ENCODE measurements around the gene PAAF1. TPM values are rescaled to one million over a fixed set of nuclear protein-coding genes. Genes with fewer than 3 reads are reported as not detected.

PAAF1 gene
- total RNA-seq, 4 donors from 2014 or later: 0.37 to 10.5 (median 6.4) TPM

DNA sequence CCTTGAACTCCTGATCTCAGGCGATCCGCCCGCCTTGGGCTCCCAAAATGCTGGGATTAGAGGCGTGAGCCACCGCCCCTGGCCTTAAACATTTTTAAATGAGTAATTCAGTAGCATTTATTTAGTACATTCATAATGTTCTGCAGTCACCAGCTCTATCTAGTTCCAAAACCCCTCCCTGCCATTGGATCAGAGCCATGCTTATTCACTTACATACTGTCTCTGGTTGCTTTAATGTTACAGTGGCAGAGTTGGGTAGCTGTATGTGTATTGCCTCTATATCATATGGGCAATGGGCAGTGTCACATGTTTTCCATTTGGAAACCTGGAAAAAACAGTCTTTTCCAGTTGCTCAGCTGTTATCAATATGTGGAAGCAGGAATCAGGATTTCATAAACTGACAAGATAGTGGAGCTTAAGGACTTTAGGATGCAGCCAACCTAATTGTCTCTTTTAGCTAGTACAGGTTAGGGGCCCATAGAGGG lies 10.7 kb upstream of the PAAF1 start:
- in situ Hi-C loops (cut with MboI; ENCODE audit: low pct_ligation_motif_present in 1 of 4, low pct_unique_long_range_greater_than_20kb in 1 of 4, low sequenced_read_pairs in 3 of 4): no loop called here
- no peaks in the 10 kb centered on the region for H3K27me3 ChIP-seq
- 80 to 87% methylated on average over 1 to 5 of the region's 5 CpGs for WGBS, 2 donors (ENCODE audit: low coverage in 1 of 2)
- no peaks in the 10 kb centered on the region for H3K9me3 ChIP-seq
- peak overlapping the region in 3 of 4 donors; percentile 34 to 53 (median 52) for H3K27ac ChIP-seq
- intact Hi-C loops (cut with DNase I; ENCODE audit: low total_unique reads): no loop called here
- no peak overlapping the region for H3K4me3 ChIP-seq
- DNase-seq: no peak
- peaks cover 0 to 37% (median 5%) of the 10 kb centered on the region in 4 donors for H3K4me1 ChIP-seq
- no peak for TF ChIP-seq POLR2AphosphoS5 (IDR thresholded peaks at IDR 0.05)
- TF ChIP-seq, protein P1, sequence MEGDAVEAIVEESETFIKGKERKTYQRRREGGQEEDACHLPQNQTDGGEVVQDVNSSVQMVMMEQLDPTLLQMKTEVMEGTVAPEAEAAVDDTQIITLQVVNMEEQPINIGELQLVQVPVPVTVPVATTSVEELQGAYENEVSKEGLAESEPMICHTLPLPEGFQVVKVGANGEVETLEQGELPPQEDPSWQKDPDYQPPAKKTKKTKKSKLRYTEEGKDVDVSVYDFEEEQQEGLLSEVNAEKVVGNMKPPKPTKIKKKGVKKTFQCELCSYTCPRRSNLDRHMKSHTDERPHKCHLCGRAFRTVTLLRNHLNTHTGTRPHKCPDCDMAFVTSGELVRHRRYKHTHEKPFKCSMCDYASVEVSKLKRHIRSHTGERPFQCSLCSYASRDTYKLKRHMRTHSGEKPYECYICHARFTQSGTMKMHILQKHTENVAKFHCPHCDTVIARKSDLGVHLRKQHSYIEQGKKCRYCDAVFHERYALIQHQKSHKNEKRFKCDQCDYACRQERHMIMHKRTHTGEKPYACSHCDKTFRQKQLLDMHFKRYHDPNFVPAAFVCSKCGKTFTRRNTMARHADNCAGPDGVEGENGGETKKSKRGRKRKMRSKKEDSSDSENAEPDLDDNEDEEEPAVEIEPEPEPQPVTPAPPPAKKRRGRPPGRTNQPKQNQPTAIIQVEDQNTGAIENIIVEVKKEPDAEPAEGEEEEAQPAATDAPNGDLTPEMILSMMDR (IDR thresholded peaks at IDR 0.05): no peak
- H3K36me3 ChIP-seq: peaks cover 0 to 13% (median 2%) of the 10 kb centered on the region in 4 donors

DNA sequence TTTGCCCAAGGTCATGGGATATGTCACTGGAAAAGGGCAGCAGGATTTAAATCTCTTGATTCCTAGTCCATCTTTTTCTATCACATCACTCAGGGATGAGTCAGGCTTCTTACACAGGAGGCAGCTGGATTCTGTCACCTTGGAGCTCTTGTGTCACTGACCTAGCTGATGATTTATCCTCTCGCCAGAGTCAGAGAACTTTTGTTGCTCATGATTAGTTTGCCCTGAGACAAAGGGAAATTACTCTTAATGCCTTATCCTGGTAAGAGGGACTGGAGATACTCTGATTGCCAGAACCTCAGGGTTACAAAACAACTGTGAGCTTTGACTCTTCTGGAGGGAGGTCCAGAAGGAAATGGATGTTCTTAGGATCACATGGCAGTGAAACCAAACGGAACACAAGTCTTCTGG lies 10.2 kb upstream of the PAAF1 start:
- 74% methylated on average over 2 of the region's 2 CpGs; no CpG with 5 or more reads in 1 of the 2 donors for WGBS, 2 donors (ENCODE audit: low coverage in 1 of 2)
- Histone ChIP-seq H3K27ac (peak overlapping the region; percentile 32 to 53 (median 43)), H3K4me1 (peaks cover 0 to 37% (median 5%) of the 10 kb centered on the region in 4 donors), H3K4me3 (no peak overlapping the region), H3K36me3 (peaks cover 0 to 13% (median 1%) of the 10 kb centered on the region in 4 donors), H3K9me3 (no peaks in the 10 kb centered on the region), H3K27me3 (no peaks in the 10 kb centered on the region)
- intact Hi-C loops (cut with DNase I; ENCODE audit: low total_unique reads): no loop called here
- TF ChIP-seq POLR2AphosphoS5 (IDR thresholded peaks at IDR 0.05): peak in 2 of 3 donors; percentile 74 to 83
- no peak for TF ChIP-seq POLR2A (IDR thresholded peaks at IDR 0.05)
- peak; percentile 21 for DNase-seq
- in situ Hi-C loops (cut with MboI; ENCODE audit: low pct_ligation_motif_present in 1 of 4, low pct_unique_long_range_greater_than_20kb in 1 of 4, low sequenced_read_pairs in 3 of 4): no loop called here

DNA sequence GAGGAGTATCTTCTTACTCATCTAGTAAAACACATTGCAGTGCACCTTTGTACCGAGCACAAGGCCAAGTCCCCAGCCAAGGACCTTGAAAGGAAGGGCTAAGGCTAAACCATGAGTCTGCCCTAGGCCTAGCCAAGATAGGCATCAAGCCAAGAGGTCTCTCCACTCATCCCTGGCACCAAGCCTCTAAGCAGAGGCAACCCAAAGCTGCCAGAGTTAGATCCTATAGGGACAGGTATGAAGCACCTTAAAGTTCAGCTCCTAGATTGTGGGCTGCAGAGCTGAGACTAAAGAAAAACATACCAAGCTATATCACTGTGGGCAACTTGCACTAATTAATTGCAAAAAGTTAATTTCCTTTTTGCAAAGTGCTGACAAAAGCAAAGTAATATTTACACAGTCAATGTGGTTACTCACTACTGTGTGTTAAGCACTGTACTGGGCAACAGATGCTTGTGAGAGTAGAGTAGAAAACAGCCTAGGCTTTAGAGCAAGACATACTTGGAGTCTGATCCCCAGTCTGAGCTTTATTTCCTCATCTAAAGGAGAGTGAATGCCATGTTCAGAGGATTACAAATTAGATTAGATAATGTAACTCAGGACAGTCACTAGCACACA lies 7.4 kb upstream of the PAAF1 start:
- Histone ChIP-seq H3K4me3 (no peak overlapping the region), H3K4me1 (peaks cover 0 to 37% (median 5%) of the 10 kb centered on the region in 4 donors), H3K27ac (peak overlapping the region in 3 of 4 donors; percentile 17 to 34 (median 24)), H3K36me3 (peaks cover 0 to 23% (median 4%) of the 10 kb centered on the region in 4 donors), H3K9me3 (no peaks in the 10 kb centered on the region), H3K27me3 (no peaks in the 10 kb centered on the region)
- no peak for TF ChIP-seq POLR2A (IDR thresholded peaks at IDR 0.05)
- peak in 1 of 3 donors; percentile 60 for TF ChIP-seq POLR2AphosphoS5 (IDR thresholded peaks at IDR 0.05)
- intact Hi-C loops (cut with DNase I; ENCODE audit: low total_unique reads): no loop called here
- in situ Hi-C loops (cut with MboI; ENCODE audit: low pct_ligation_motif_present in 1 of 4, low pct_unique_long_range_greater_than_20kb in 1 of 4, low sequenced_read_pairs in 3 of 4): no loop called here
- WGBS, 2 donors (ENCODE audit: low coverage in 1 of 2): 38% methylated on average over 1 of the region's 1 CpG; no CpG with 5 or more reads in 1 of the 2 donors
- DNase-seq: peak; percentile 39

DNA sequence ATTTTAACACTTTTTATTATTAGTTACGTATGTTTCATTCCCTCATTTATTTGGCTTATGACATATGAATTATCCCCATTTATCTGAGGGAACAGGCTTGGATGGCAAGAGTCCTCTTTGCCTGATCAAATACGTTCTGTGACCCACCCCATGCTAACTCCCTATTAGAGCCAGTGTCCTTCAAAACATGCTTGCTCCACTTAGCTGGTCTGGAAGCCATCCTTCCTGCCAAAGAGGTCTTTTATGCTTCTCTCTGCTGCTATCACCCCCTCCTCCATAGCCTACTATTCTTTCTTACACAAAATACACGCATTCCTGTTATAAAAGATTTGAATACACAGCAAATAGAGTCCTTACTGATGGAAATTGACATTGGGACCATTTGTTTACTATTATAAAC lies 6.5 kb upstream of the PAAF1 start:
- intact Hi-C loops (cut with DNase I; ENCODE audit: low total_unique reads) (no loop called here), in situ Hi-C loops (cut with MboI; ENCODE audit: low pct_ligation_motif_present in 1 of 4, low pct_unique_long_range_greater_than_20kb in 1 of 4, low sequenced_read_pairs in 3 of 4) (no loop called here)
- Histone ChIP-seq H3K36me3 (peaks cover 0 to 15% (median 4%) of the 10 kb centered on the region in 4 donors), H3K27ac (peak overlapping the region in 1 of 4 donors; percentile 34), H3K4me3 (no peak overlapping the region), H3K27me3 (no peaks in the 10 kb centered on the region), H3K9me3 (no peaks in the 10 kb centered on the region), H3K4me1 (peaks cover 1 to 43% (median 9%) of the 10 kb centered on the region in 4 donors)
- no peak for DNase-seq
- TF ChIP-seq POLR2A (IDR thresholded peaks at IDR 0.05) (no peak), POLR2AphosphoS5 (IDR thresholded peaks at IDR 0.05) (no peak), EP300 (IDR thresholded peaks at IDR 0.05; ENCODE audit: low read depth) (no peak)
- TF ChIP-seq, protein P1 (IDR thresholded peaks at IDR 0.05): no peak
- 90% methylated on average over 3 of the region's 3 CpGs for WGBS, 2 donors (ENCODE audit: low coverage in 1 of 2)

DNA sequence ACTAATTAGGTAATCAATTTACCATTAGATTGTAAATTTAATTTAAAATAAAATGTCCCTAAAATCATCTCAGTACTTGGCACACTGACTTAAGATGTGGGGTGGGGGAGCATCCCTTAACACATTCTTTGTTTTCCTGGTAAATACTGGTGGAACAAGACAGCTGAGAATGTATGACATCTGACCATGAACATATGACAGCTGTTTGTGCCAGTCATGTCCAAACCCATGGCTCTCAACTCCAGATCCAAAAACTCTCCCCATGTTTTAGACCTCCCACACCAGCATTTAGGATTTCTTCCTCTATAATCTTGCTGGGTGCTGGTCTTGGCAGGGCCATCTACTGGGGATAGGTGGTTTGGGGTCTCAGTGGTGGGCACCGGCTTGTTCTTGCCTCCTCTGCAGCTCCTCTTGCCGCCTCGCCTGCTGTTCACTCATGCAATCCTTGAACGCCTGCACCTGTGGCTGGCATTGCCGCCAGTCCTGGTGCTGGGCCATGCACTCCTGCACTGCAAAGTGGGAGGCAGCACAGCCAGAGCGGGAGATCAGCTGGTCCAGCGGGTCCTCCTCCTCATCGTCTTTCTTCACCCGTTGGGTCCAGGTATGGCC lies 3.9 kb upstream of the PAAF1 start:
- in situ Hi-C loops (cut with MboI; ENCODE audit: low pct_ligation_motif_present in 1 of 4, low pct_unique_long_range_greater_than_20kb in 1 of 4, low sequenced_read_pairs in 3 of 4): no loop called here
- Histone ChIP-seq H3K27ac (no peak overlapping the region), H3K27me3 (no peaks in the 10 kb centered on the region), H3K4me1 (peaks cover 13 to 48% (median 21%) of the 10 kb centered on the region in 4 donors), H3K4me3 (no peak overlapping the region), H3K36me3 (peaks cover 0 to 15% (median 4%) of the 10 kb centered on the region in 4 donors), H3K9me3 (no peaks in the 10 kb centered on the region)
- no peak for TF ChIP-seq POLR2A (IDR thresholded peaks at IDR 0.05)
- TF ChIP-seq POLR2AphosphoS5 (IDR thresholded peaks at IDR 0.05): no peak
- TF ChIP-seq, protein P1 (IDR thresholded peaks at IDR 0.05): no peak
- intact Hi-C loops (cut with DNase I; ENCODE audit: low total_unique reads): no loop called here
- WGBS, 2 donors (ENCODE audit: low coverage in 1 of 2): 97 to 100% methylated on average over 4 to 9 of the region's 9 CpGs
- DNase-seq: no peak

Data from transverse colon (tissue), 4 donors.